K562 (cell line): ENCODE measurements around the gene TMEM126B. TPM values are rescaled to one million over a fixed set of nuclear protein-coding genes. Genes with fewer than 3 reads are reported as not detected.

Source experiments
- ATF4 ChIP-seq: fragments of 450-650 bp; formaldehyde crosslinking; IDR thresholded peaks from 2 replicates; pipeline ENCODE4 v1.4.0; 2022; ENCODE audit warnings: mild to moderate bottlenecking, moderate library complexity
- BRCA1 ChIP-seq, 2 experiments: fragments of 450-650 bp in 1 of 2; sonication (generic) in 1 of 2; formaldehyde crosslinking in 1 of 2; IDR thresholded peaks; 2 replicates each; pipeline versions ENCODE4 v1.5.0 to v1.6.1; 2017 to 2020; ENCODE audit warnings: mild to moderate bottlenecking in 1 of 2, missing genetic modification reagents in 1 of 2
- E2F3 ChIP-seq: fragments of 250-450 bp; sonication (Bioruptor Pico); IDR thresholded peaks from 2 replicates; pipeline ENCODE4 v1.4.0; 2020; ENCODE audit warnings: mild to moderate bottlenecking
- HMG20A ChIP-seq: fragments of 450-650 bp; formaldehyde crosslinking; conservative IDR thresholded peaks from 2 replicates; pipeline ENCODE4 v1.4.0; 2020; ENCODE audit warnings: mild to moderate bottlenecking, mixed read lengths
- NFXL1 ChIP-seq: fragments of 450-650 bp; formaldehyde crosslinking; IDR thresholded peaks from 2 replicates; pipeline ENCODE4 v1.4.0; 2021; ENCODE audit warnings: mild to moderate bottlenecking
- NR3C1 ChIP-seq: sonication (generic); formaldehyde crosslinking; IDR thresholded peaks from 2 replicates; pipeline ENCODE4 v1.8.1; 2022; ENCODE audit warnings: missing genetic modification reagents
- PCBP2 ChIP-seq: fragments of 200-400 bp; formaldehyde crosslinking; IDR thresholded peaks from 2 replicates; pipeline ENCODE4 v1.6.1; 2018; ENCODE audit warnings: low read length, low read depth, mild to moderate bottlenecking, moderate library complexity; ENCODE audit not compliant: poor library complexity, severe bottlenecking
- PURB ChIP-seq: sonication (generic); formaldehyde crosslinking; IDR thresholded peaks from 2 replicates; pipeline ENCODE4 v1.9.0; 2021; ENCODE audit warnings: low read depth, mild to moderate bottlenecking, missing genetic modification reagents
- RBM14 ChIP-seq: fragments of 200-400 bp; formaldehyde crosslinking; IDR thresholded peaks from 2 replicates; pipeline ENCODE4 v1.6.1; 2018; ENCODE audit warnings: low read depth, mild to moderate bottlenecking, low read length, moderate library complexity, borderline replicate concordance; ENCODE audit not compliant: insufficient read depth
- ZNF121 ChIP-seq: sonication (generic); formaldehyde crosslinking; conservative IDR thresholded peaks from 2 replicates; pipeline ENCODE4 v1.8.0; 2022; ENCODE audit warnings: missing genetic modification reagents
- ZNF24 ChIP-seq: fragments of 450-650 bp; IDR thresholded peaks from 2 replicates; pipeline ENCODE4 v1.6.1; 2016
- ZNF507 ChIP-seq: conservative IDR thresholded peaks from 2 replicates; pipeline ENCODE4 v1.6.1; 2017; ENCODE audit warnings: missing genetic modification characterization, missing compliant biosample characterization
- polyA plus RNA-seq, 8 experiments: library from polyadenylated mRNA; depleted of rRNA in 4 of 8; stranded (reverse) in 5 of 8; unstranded in 3 of 8; fragments of >200 nt; fragmentation: Nextera tagmentation in 2 of 8; fragmentation: Illumina TruSeq in 1 of 8; extraction: Ambion mirVana in 2 of 8; extraction: Trizol in 1 of 8; gene quantifications; 2 replicates each; pipeline versions ENCODE4 v1.2.1 to v1.2.3, GENCODE V29; 2011 to 2014; ENCODE audit warnings: inconsistent platforms in 1 of 8, missing spikeins in 1 of 8
- total RNA-seq, 7 experiments: library from RNA; depleted of rRNA in 6 of 7; stranded (reverse); fragments of >200 nt in 6 of 7; fragmentation: Illumina TruSeq in 2 of 7; extraction: Trizol in 2 of 7; gene quantifications; 2 replicates each; pipeline versions ENCODE4 v1.2.1 to v1.2.3, GENCODE V29; 2011 to 2021; ENCODE audit warnings: low replicate concordance in 1 of 7
- TF ChIP-seq, protein P1 (sequence below): sonication (generic); formaldehyde crosslinking; IDR thresholded peaks from 2 replicates; pipeline ENCODE4 v1.8.0; 2022; ENCODE audit warnings: mild to moderate bottlenecking, missing genetic modification reagents, borderline replicate concordance
- TF ChIP-seq, protein P2 (sequence below): fragments of 250-450 bp; sonication (Bioruptor Pico); IDR thresholded peaks from 2 replicates; pipeline ENCODE4 v1.9.0; 2021; ENCODE audit warnings: mild to moderate bottlenecking
- TF ChIP-seq, protein P3 (sequence below), 2 experiments: fragments of 450-650 bp in 1 of 2; sonication (generic) in 1 of 2; formaldehyde crosslinking in 1 of 2; IDR thresholded peaks; 2 replicates each; pipeline versions ENCODE4 v1.7.1 to v1.9.0; 2016 to 2022; ENCODE audit warnings: inconsistent platforms in 1 of 2, mild to moderate bottlenecking in 1 of 2, missing genetic modification reagents in 1 of 2

The TMEM126B gene
- total and polyA plus RNA-seq, 9 of the 15 experiments (the other 6 are each of a cell fraction or from before 2014, with no cell fraction given), result 85.5 to 226 (median 164) TPM

DNA sequence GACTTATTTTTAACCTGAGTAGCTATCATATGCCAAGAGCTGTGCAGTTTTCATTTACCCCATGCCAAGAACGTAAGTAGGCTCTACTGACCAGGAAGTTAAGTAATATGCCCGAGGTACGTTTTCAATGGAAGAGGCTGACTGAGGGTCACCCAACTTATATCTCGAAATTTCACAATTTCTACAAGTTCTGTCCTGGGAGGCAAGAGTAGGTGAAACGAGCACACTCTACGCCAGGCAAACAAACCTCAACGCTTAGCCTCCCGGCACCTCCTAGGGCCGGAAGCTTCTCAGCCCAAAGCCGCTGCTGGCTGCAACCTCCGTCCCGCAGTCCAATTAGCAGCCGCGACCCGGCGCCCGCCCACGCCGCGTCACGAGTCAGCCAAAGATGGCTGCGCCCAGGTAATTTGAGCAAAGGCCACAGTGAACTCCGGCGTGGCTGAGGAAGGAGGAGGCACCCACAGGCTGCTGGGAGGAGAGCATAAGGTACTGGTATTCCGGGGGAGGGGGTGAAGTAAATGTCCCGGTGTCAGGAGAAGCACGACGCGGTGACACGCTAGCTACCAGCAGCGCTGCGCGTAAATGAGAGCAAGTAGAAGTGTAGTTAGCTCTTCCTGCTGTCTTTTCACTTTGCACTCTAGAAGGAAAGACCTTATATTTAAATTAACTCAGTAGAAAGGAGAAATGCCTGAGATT lies 19.4 kb downstream of the TMEM126B start, which contains the start of gene TMEM126A (continued):
- TF ChIP-seq, protein P1, sequence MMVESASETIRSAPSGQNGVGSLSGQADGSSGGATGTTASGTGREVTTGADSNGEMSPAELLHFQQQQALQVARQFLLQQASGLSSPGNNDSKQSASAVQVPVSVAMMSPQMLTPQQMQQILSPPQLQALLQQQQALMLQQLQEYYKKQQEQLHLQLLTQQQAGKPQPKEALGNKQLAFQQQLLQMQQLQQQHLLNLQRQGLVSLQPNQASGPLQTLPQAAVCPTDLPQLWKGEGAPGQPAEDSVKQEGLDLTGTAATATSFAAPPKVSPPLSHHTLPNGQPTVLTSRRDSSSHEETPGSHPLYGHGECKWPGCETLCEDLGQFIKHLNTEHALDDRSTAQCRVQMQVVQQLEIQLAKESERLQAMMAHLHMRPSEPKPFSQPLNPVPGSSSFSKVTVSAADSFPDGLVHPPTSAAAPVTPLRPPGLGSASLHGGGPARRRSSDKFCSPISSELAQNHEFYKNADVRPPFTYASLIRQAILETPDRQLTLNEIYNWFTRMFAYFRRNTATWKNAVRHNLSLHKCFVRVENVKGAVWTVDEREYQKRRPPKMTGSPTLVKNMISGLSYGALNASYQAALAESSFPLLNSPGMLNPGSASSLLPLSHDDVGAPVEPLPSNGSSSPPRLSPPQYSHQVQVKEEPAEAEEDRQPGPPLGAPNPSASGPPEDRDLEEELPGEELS (CRISPR knock-in tag), result no peak; the same call in 1 of the 2 replicates
- TF ChIP-seq ZNF121 (CRISPR knock-in tag) (no peak), BRCA1 (IDR thresholded peaks at IDR 0.05) (no peak), BRCA1 (CRISPR knock-in tag; IDR thresholded peaks at IDR 0.05) (no peak), PURB (CRISPR knock-in tag) (no peak), NR3C1 (CRISPR knock-in tag) (no peak), RBM14 (no peak), NFXL1 (no peak), E2F3 (peak; percentile 71; the same call in 1 of the 2 replicates), ZNF24 (no peak), PCBP2 (no peak), ZNF507 (tag) (no peak), ATF4 (CRISPR knock-in tag) (no peak), HMG20A (CRISPR knock-in tag) (no peak)
- TF ChIP-seq, protein P2, sequence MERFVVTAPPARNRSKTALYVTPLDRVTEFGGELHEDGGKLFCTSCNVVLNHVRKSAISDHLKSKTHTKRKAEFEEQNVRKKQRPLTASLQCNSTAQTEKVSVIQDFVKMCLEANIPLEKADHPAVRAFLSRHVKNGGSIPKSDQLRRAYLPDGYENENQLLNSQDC, result no peak
- TF ChIP-seq, protein P3, sequence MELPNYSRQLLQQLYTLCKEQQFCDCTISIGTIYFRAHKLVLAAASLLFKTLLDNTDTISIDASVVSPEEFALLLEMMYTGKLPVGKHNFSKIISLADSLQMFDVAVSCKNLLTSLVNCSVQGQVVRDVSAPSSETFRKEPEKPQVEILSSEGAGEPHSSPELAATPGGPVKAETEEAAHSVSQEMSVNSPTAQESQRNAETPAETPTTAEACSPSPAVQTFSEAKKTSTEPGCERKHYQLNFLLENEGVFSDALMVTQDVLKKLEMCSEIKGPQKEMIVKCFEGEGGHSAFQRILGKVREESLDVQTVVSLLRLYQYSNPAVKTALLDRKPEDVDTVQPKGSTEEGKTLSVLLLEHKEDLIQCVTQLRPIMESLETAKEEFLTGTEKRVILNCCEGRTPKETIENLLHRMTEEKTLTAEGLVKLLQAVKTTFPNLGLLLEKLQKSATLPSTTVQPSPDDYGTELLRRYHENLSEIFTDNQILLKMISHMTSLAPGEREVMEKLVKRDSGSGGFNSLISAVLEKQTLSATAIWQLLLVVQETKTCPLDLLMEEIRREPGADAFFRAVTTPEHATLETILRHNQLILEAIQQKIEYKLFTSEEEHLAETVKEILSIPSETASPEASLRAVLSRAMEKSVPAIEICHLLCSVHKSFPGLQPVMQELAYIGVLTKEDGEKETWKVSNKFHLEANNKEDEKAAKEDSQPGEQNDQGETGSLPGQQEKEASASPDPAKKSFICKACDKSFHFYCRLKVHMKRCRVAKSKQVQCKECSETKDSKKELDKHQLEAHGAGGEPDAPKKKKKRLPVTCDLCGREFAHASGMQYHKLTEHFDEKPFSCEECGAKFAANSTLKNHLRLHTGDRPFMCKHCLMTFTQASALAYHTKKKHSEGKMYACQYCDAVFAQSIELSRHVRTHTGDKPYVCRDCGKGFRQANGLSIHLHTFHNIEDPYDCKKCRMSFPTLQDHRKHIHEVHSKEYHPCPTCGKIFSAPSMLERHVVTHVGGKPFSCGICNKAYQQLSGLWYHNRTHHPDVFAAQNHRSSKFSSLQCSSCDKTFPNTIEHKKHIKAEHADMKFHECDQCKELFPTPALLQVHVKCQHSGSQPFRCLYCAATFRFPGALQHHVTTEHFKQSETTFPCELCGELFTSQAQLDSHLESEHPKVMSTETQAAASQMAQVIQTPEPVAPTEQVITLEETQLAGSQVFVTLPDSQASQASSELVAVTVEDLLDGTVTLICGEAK (IDR thresholded peaks at IDR 0.05), result peak; percentile 66
- TF ChIP-seq, protein P3 (CRISPR knock-in tag; IDR thresholded peaks at IDR 0.05), result no peak
